Kidney (tissue), 14 donors: Measurements from ENCODE around the gene RPS6KA4. TPM values are rescaled to one million over a fixed set of nuclear protein-coding genes. Genes with fewer than 3 reads are reported as not detected.

Source experiments
- DNase-seq, 5 donors: peaks; one replicate each; pipeline ENCODE4 v3.0.0-alpha.2; 2013 to 2020
- FAIRE-seq: peaks from 2 replicates; lab custom pipeline; 2012; peaks lifted over from hg19 to GRCh38; lab: Jason Lieb, UNC
- H3K27ac ChIP-seq, 2 donors: one replicate each; pipeline ENCODE4 v1.7.0; 2013; ENCODE audit warnings: low read depth in 2 of 2, low read length in 2 of 2, inconsistent platforms in 1 of 2
- H3K27me3 ChIP-seq: one replicate; pipeline ENCODE4 v1.7.1; 2013; ENCODE audit warnings: low read length, inconsistent platforms; ENCODE audit not compliant: control insufficient read depth, insufficient read depth
- H3K36me3 ChIP-seq, 3 donors: one replicate each; pipeline versions ENCODE4 v1.7.0 to v1.7.1; 2013; ENCODE audit warnings: low read length in 3 of 3, control low read depth in 1 of 3, inconsistent platforms in 1 of 3; ENCODE audit not compliant: insufficient read depth in 3 of 3, control insufficient read depth in 2 of 3
- H3K4me1 ChIP-seq, 3 donors: one replicate each; pipeline versions ENCODE4 v1.7.0 to v1.7.1; 2013; ENCODE audit warnings: low read length in 3 of 3, inconsistent platforms in 1 of 3, low read depth in 1 of 3; ENCODE audit not compliant: control insufficient read depth in 2 of 3, insufficient read depth in 2 of 3
- H3K4me3 ChIP-seq, 3 donors: one replicate each; pipeline versions ENCODE4 v1.7.0 to v1.8.1; 2013; ENCODE audit warnings: low read length in 3 of 3, control low read depth in 1 of 3, inconsistent platforms in 1 of 3
- H3K9ac ChIP-seq, 3 donors: one replicate each; pipeline versions ENCODE4 v1.7.0 to v1.7.1; 2013; ENCODE audit warnings: low read length in 3 of 3, control low read depth in 1 of 3, inconsistent platforms in 1 of 3
- H3K9me3 ChIP-seq, 3 donors: one replicate each; pipeline versions ENCODE4 v1.7.0 to v1.7.1; 2013; ENCODE audit warnings: low read length in 3 of 3, control low read depth in 1 of 3, inconsistent platforms in 1 of 3; ENCODE audit not compliant: control insufficient read depth in 2 of 3, insufficient read depth in 1 of 3
- intact Hi-C: fragments of 100-400 bp; cut with DNase I; formaldehyde crosslinking; loops from one replicate; pipeline ENCODE4 v1.11.1; 2022
- polyA plus RNA-seq: library from polyadenylated mRNA; stranded (reverse); fragments of 350-450 nt; fragmentation: Illumina TruSeq; extraction: RNeasy Lipid Tissue Mini Kit (QIAGEN cat#74804); gene quantifications from one replicate; pipeline ENCODE4 v1.2.3, GENCODE V29; 2014; ENCODE audit warnings: low read depth, low replicate concordance; ENCODE audit not compliant: insufficient read depth
- total RNA-seq: library from RNA; stranded (reverse); fragmentation: NEBNext Ultra II Directional; extraction: Animal tissue kit (Norgen Biotek cat#: 25700); gene quantifications from one replicate; pipeline ENCODE4 v1.2.1, GENCODE V29; 2021
- TF ChIP-seq, protein P1 (sequence below): IDR thresholded peaks from 3 replicates; pipeline ENCODE4 v1.5.1; 2012; ENCODE audit warnings: mild to moderate bottlenecking, moderate library complexity, borderline replicate concordance; ENCODE audit not compliant: insufficient read depth; ENCODE audit errors: extremely low read depth
- donor health status: control.
- donor health status: control.
- donor health status: control.
- donor health status: control.
- donor health status: control.
- donor health status: DM: yes; HTN: yes; CAD: no.
- donor health status: Normal renal cell carcinoma (clear cell type).

Gene RPS6KA4
- total and polyA plus RNA-seq, 2 donors from 2014 or later = 13.6 to 40.2 TPM

DNA sequence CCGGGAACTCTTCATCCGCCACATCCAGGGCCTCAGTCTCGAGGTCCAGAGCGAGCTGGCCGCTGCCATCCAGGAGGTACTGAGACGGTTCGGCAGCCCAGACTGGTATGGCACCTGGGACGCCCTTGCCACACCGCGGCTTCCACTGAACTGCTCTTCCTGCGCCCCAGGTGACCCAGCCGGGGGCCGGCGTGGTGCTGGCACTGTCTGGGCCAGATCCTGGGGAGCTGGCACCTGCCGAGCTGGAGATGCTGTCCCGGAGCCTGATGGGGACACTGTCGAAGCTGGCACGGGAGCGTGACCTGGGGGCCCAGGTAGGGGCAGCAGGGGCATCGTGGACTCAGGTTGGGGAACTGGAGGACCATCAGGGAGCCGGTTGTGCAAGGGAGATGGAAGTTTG is 17.5 kb upstream of the RPS6KA4 start:
- no peak for FAIRE-seq

DNA sequence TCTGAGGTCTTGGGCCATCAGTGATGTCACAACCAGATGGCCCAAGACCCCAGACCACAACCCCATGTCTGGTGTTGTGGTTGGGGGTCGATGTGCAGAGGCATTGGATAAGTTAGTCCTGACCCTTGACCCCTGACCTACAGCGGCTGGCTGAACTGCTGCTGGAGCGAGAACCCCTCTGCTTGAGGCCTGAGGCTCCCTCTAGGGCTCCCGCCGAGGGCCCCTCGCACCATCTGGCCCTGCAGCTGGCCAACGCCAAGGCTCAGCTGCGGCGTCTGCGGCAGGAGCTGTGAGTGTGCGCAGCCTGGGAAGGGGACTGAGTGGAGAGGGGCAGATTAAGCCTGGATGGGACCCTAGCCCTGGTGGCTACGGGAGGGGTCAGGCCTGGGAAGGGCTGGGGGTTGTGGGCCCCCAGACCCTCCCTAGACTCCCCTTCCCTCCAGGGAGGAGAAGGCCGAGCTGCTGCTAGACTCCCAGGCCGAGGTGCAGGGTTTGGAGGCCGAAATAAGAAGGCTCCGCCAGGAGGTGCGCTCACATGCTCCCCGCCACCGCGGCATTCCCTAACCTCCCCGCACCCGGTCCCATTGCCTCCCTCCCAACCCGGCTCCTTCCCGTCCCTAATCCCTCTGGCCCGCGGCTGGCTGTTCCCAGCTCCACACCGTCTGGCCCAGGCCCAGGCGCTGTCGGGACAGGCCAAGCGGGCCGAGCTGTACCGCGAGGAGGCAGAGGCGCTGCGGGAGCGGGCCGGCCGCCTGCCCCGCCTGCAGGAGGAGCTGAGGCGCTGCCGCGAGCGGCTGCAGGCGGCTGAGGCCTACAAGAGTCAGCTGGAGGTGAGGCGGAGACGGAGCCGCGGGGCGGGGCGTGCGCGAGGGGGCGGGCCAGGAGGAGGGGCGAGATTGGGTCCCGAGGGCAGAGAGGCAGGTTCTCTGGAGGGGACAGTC is 16.8 kb upstream of the RPS6KA4 start:
- peak overlapping the region in 1 of 3 donors; percentile 39 for H3K4me3 ChIP-seq
- peaks cover 0 to 5% (median 4%) of the 10 kb centered on the region in 3 donors for H3K4me1 ChIP-seq
- TF ChIP-seq, protein P1, sequence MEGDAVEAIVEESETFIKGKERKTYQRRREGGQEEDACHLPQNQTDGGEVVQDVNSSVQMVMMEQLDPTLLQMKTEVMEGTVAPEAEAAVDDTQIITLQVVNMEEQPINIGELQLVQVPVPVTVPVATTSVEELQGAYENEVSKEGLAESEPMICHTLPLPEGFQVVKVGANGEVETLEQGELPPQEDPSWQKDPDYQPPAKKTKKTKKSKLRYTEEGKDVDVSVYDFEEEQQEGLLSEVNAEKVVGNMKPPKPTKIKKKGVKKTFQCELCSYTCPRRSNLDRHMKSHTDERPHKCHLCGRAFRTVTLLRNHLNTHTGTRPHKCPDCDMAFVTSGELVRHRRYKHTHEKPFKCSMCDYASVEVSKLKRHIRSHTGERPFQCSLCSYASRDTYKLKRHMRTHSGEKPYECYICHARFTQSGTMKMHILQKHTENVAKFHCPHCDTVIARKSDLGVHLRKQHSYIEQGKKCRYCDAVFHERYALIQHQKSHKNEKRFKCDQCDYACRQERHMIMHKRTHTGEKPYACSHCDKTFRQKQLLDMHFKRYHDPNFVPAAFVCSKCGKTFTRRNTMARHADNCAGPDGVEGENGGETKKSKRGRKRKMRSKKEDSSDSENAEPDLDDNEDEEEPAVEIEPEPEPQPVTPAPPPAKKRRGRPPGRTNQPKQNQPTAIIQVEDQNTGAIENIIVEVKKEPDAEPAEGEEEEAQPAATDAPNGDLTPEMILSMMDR = peak; percentile 57
- H3K9ac ChIP-seq = peak overlapping the region in 2 of 3 donors; percentile 59 to 67
- no peaks in the 10 kb centered on the region for H3K36me3 ChIP-seq
- no peak for FAIRE-seq
- H3K9me3 ChIP-seq = no peaks in the 10 kb centered on the region
- no peaks in the 10 kb centered on the region for H3K27me3 ChIP-seq
- peak; percentile 90 to 97 (median 92) for DNase-seq
- intact Hi-C loops = no loop called here
- no peak overlapping the region for H3K27ac ChIP-seq

More for the DNA sequence above, 17.5 kb upstream of the RPS6KA4 start:
- no peak overlapping the region for H3K4me3 ChIP-seq
- H3K27me3 ChIP-seq = no peaks in the 10 kb centered on the region
- intact Hi-C loops = no loop called here
- no peaks in the 10 kb centered on the region for H3K9me3 ChIP-seq
- DNase-seq = peak in 1 of 5 donors; percentile 73
- no peaks in the 10 kb centered on the region for H3K36me3 ChIP-seq
- TF ChIP-seq, protein P1 = no peak
- H3K4me1 ChIP-seq = peaks cover 0 to 5% (median 4%) of the 10 kb centered on the region in 3 donors
- H3K9ac ChIP-seq = no peak overlapping the region
- no peak overlapping the region for H3K27ac ChIP-seq

DNA sequence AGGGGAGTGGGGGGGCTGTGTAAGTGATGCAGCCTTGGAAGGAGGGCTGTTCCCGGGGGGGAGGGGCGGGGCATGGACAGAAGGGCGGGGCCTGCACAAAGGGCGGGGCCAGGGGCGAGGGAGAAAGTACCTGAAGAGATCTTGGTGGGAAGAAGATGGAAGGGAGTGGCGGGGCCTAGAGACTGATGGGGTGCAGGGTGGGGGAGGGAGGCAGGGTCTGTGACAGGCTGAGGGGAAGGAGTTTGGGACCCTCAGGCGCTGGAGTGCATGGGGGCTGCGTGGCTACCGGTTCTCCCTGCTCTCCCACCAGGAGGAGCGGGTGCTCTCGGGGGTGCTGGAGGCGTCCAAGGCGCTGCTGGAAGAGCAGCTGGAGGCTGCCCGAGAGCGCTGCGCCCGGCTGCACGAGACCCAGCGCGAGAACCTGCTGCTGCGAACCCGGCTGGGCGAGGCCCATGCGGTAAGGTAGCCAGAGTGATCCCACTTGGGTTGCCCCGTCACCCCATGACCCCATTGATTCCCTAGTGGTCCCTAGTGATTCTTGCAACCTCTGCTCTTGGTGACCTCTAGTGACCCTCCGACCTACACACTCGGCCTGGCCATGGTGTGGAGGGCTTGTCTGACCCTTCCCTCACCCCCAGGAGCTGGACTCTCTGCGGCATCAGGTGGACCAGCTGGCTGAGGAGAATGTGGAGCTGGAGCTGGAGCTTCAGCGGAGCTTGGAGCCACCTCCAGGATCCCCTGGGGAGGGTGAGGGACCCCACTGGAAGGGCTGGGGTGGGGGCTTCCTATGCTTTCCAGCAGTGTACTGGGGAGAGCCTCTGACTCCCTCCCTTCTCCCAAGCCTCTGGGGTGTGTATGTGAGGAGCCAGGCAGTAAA is 15.9 kb upstream of the RPS6KA4 start:
- Histone ChIP-seq H3K4me1 (peaks cover 0 to 5% (median 4%) of the 10 kb centered on the region in 3 donors), H3K27me3 (no peaks in the 10 kb centered on the region), H3K27ac (no peak overlapping the region), H3K9ac (no peak overlapping the region), H3K4me3 (no peak overlapping the region), H3K36me3 (no peaks in the 10 kb centered on the region), H3K9me3 (no peaks in the 10 kb centered on the region)
- TF ChIP-seq, protein P1 = no peak
- no peak for FAIRE-seq
- intact Hi-C loops = no loop called here
- DNase-seq = peak in 1 of 5 donors; percentile 73
